ENCODE measurements around the gene REL.
"Not testable (repeated sequence)": the region's sequence is repeated elsewhere in the genome, so short reads cannot be mapped to it uniquely, and the experiment has no call there.

Gene REL

DNA sequence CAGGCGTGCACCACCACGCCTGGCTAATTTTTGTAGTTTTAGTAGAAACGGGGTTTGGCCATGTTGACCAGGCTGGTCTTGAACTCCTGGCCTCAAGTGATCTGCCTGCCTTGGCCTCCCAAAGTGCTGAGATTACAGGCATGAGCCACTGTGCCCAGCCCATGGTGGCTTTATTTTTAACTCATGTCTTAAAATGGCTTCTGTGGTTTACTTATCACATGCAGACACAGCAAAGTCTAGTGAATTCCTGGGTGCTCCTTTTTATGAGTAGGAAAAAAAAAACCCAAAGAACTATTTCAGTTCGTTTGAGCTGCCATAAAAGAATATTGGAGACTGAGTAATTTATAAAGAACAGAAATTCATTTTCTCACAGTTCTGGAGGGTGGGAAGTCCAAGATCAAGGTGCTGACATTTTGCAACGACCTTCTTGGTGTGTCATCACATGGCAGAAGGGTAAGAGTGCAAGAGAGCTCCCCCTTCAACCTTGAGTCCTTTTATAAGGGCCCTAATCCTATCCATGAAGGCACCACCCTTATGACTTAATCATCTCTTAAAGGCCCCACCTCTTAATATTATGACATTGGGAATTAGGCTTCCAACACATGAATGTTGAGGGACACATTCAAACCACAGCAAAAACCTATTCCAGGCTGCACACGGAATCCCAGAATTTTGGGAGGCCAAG is 12.6 kb upstream of the REL start:
- no peak for DNase-seq

DNA sequence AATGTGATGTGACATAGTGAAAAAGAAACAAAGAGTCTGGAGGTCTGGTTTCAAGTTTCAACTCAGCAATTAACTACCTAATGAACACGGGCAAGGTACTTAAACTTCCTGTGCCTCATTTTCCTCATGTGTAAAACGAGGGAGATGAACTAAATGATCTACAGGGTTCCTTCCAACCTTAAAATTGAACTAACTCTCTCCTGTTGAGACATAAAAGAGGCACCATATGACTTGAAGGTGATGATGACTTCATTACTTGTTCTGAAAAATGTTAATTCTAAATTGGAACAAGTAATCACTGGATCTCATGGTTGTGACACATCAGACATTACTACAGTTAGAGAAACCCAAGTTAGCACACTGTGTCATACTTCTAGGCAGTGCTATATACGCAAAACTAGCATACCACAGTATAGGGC is 8.9 kb upstream of the REL start:
- DNase-seq = no peak

DNA sequence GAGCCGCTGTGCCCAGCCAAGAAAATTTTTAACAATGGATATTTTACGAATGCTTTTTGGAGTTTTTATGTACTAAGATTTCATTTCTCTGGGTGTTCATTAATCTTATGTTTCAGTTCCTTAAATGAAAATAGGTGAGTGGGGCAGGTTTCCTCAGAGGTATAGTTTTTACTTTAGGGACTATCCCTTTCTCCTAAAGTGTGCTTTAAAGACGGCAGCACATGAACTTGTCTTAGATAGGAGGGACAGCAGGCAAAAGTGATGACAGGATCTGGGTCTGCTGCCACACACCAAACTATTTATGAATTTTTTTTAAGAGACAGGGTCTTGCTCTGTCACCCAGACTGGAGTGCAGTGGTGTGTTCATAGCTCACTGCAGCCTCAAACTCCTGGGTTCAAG is 8.0 kb upstream of the REL start:
- DNase-seq = no peak

DNA sequence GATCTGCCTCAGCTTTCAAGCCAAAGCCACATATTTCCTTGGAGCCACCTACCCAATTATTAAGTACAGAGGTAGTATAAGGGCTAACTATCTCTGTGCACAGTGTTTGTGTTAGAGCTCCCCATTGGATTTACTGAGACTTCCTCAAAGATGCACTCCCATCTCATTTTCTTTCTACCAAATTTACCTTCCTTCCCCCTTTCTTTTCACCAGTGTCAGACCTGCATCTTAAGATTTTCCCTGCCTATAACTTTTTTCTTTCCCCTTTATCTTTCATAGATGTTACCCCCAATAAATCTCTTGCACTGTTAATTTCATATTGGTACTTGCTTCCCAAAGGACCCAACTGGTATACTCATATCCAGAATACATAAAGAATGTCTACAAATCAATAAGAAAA is 5.9 kb upstream of the REL start:
- no peak for DNase-seq

GRCh38 chr2:60880643-60881046 is 729 bp upstream of the REL start:
- DNase-seq = no peak

DNA sequence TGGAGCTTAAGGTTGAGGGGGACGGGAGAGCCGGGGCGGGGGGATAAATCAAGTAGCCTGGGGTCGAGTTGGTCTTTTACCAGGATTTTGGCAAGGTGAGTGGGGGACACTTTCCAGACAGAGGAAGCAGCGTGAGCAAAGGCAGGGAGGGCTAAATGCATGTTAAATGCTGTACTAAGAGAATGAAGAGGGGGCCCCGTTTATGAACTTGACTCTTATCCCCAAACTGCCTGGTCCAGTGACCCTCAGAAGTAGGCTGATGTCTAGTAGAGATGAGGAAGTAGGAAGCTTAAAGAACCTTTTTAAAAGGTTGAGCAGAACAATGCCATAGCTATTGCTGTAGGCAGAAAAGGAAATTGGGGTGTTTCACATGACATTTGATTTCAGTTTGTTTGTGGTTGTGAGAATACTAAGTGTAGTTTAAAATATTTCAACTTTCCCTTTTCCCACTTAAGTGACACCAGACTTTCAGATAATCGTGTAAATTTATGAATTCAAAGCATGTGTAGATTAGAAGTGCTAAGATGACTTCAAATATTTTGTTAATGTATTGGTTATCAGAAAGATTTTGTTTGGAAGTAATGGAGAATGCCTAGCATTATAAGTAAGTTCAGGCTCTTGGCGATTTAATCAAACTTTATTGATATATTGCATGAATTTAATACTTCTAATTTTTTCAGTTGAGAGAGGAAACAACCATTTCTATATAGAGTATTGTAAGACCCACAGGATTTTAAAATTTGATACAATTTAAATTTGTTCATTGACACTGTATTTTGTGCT is 1.8 kb downstream of the REL start:
- DNase-seq = no peak

DNA sequence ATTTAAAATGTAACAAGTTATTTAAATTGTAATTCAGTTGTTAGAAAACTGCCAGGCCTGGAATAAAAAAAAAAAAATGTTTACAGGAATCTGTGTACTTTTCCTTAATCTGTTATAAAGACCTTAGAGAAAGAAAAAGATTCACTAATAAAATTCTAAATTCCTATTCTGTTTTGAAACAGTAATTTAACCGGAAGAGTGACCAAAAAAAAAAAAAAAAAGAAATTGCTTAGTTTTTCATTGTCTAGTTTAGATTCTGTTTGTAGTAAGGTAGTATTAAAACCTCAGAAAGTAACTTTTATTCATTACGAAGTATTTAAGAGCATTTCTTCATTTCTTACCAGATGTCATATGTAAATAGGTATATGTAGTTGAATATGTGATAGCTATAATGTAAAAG is 2.5 kb downstream of the REL start:
- no peak for DNase-seq

DNA sequence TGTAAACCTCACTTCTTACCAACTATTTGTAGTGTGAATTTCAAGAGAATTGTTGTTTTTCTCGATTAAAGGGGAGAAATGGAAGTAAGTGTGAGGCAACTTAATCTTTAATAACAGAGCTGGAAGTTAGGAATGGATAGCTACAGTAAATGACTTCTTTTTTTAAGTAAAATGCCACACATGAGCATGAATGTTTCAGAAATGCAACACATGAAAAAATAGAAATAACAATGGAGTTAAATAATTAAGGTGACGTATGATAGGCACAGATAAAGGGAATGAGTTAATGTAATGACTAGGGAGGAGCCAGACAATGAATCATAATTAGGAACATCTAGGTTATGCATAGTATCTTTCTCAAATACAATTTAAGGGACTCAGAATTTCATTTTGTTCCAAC is 3.4 kb downstream of the REL start:
- no peak for DNase-seq

DNA sequence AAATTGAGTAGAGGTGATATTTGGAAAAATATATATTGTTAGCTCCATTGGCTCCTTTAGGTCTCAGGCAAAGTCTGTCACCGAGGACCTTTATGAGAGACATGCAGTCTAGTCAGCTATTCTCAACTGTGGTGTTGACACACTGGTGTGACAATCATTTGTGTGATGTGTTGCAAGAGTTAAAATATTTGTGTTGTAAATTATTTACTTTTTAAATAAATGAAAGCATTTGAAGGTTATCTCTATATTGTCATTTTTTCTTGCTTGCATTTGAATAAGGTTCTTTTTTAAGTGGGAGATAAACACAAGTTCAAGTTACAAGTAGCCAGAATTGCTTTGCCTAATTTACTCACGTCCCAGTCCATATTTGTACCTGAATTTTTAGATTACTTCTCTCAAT is 4.3 kb downstream of the REL start:
- DNase-seq = no peak

DNA sequence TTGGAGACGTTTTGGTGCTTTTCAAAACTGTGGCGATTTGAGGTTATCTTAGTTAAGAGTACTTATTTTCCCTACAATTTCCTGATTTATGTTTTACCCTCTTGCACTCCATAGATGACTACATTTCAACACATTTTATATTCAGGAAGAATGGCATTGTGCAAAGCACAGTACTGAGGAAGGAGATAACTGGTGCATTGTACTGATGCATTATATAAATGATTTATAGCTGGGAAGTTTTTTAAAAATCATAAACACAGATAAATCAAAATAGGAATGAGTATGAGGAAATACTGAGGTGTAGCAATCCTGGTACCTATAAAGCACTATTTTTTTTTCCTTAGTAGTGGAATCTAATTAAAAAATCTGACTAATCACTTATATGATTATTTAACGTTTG is 5.6 kb downstream of the REL start:
- DNase-seq = no peak

- no peak for DNase-seq
Measured at GRCh38 chr2:60888853-60889252, 7.5 kb downstream of the REL start.

DNA sequence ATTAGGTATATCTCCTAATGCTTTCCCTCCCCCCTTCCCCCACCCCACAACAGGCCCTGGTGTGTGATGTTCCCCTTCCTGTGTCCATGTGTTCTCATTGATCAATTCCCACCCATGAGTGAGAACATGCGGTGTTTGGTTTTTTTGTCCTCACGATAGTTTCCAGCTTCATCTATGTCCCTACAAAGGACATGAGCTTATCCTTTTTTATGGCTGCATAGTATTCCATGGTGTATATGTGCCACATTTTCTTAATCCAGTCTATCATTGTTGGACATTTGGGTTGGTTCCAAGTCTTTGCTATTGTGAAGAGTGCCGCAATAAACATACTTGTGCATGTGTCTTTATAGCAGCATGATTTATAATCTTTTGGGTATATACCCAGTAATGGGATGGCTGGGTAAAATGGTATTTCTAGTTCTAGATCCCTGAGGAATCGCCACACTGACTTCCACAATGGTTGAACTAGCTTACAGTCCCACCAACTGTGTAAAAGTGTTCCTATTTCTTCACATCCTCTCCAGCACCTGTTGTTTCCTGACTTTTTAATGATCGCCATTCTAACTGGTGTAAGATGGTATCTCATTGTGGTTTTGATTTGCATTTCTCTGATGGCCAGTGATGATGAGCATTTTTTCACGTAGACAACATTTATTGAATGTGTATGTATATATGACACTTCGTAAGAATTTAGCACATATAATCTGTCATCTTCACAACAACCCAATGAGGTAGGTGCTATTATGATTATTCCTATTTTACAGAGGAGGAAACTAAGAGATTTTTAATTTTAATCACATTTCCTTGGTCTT is 8.4 kb downstream of the REL start:
- DNase-seq = not testable (repeated sequence)

- no peak for DNase-seq
Measured at GRCh38 chr2:60890393-60890707, 9.0 kb downstream of the REL start.

GRCh38 chr2:60891180-60891579 is 9.8 kb downstream of the REL start:
- no peak for DNase-seq

- no peak for DNase-seq
Measured at GRCh38 chr2:60898567-60898966, 17.2 kb downstream of the REL start.

- no peak for DNase-seq
Measured at GRCh38 chr2:60899230-60899891, 18.0 kb downstream of the REL start.

GRCh38 chr2:60899892-60900249 is 18.5 kb downstream of the REL start:
- DNase-seq = no peak

- DNase-seq = not testable (repeated sequence)
Measured at GRCh38 chr2:60901296-60901695, 19.9 kb downstream of the REL start.

- not testable (repeated sequence) for DNase-seq
Measured at GRCh38 chr2:60905867-60906266, 24.5 kb downstream of the REL start.

- no peak for DNase-seq
Measured at GRCh38 chr2:60906395-60906794, 25.0 kb downstream of the REL start.

- DNase-seq = no peak
Measured at GRCh38 chr2:60907329-60907728, 26.0 kb downstream of the REL start.

DNA sequence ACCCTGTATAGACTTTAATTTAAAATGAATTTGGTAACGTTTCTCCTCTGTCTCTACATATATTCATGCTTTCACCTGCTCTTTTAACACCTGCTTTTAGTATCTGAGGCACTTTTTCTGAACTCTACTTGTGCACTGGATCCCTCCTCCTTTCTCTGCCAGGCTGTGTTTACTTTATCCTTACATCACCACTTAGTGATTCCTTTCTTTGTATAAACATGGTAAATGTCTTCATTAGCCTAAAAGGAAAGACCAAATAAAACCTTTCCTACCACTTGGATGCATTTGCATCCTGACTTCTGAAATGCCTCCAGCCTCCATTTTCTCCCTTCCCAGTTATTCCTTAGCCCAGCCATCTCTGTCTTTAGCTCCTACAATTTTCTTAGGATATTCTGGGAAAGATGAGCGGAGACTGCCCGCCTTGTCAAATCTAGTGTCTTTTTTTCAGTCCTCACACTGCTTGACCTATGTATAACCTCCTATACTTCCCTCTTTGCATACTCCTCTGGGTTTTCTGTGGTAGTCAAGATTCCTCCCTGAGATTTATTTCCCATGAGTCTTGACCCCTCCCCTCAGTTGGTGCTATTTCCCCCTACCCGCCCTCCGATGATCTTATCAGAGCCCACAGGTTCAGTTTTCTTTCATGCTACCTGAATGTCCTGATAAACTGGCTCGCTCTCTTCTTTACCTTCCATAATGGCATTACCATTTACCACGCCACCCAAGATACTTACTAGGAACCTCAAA is 44.8 kb downstream of the REL start:
- DNase-seq = peak; percentile 43

All from NCI-H1417 treated with DMSO at 0.1 percent for 48 hours (cell line).